CD14-positive monocyte (primary cell): ENCODE data around the gene EARS2. TPM values are rescaled to one million over a fixed set of nuclear protein-coding genes. Genes with fewer than 3 reads are reported as not detected.

Experiments used
- DNase-seq, 3 donors: peaks; one replicate each; pipeline ENCODE4 v3.0.0-alpha.2; 2011 to 2022
- H2AFZ ChIP-seq: 2 replicates; pipeline ENCODE4 v1.6.0; 2012; ENCODE audit warnings: mild to moderate bottlenecking, low read depth, low read length, inconsistent platforms; ENCODE audit not compliant: insufficient read depth, poor library complexity, severe bottlenecking
- H3K27ac ChIP-seq, 2 donors: 1 replicate in 1 of 2; 2 replicates in 1 of 2; pipeline ENCODE4 v1.5.1; 2012 to 2013; ENCODE audit warnings: low read length in 2 of 2, control low read depth in 1 of 2, inconsistent platforms in 1 of 2, low read depth in 1 of 2, mild to moderate bottlenecking in 1 of 2
- H3K27me3 ChIP-seq, 2 donors: one replicate each; pipeline versions ENCODE4 v1.6.0 to v1.6.1; 2011 to 2013; ENCODE audit warnings: low read length in 2 of 2; ENCODE audit not compliant: control insufficient read depth in 2 of 2, insufficient read depth in 2 of 2
- H3K36me3 ChIP-seq, 2 donors: replicated peaks in 1 of 2; 1 replicate in 1 of 2; 2 replicates in 1 of 2; pipeline versions ENCODE4 v1.5.1 to v1.6.1; 2012 to 2013; ENCODE audit warnings: low read length in 2 of 2, control low read depth in 1 of 2, inconsistent platforms in 1 of 2, mild to moderate bottlenecking in 1 of 2; ENCODE audit not compliant: insufficient read depth in 2 of 2, control insufficient read depth in 1 of 2
- H3K4me1 ChIP-seq, 2 donors: 1 replicate in 1 of 2; 2 replicates in 1 of 2; pipeline versions ENCODE4 v1.5.1 to v1.6.1; 2012 to 2013; ENCODE audit warnings: low read length in 2 of 2, control low read depth in 1 of 2, inconsistent platforms in 1 of 2, mild to moderate bottlenecking in 1 of 2, moderate library complexity in 1 of 2; ENCODE audit not compliant: insufficient read depth in 2 of 2, control insufficient read depth in 1 of 2
- H3K4me2 ChIP-seq: replicated peaks from 2 replicates; pipeline ENCODE3; 2012; ENCODE audit warnings: low read length, moderate library complexity, mild to moderate bottlenecking; ENCODE audit not compliant: poor library complexity, severe bottlenecking; ENCODE audit errors: extremely low read depth
- H3K4me3 ChIP-seq, 3 experiments: fragments of 200-600 bp in 1 of 3; sonication (generic) in 1 of 3; replicated peaks in 1 of 3; 1 replicate in 2 of 3; 2 replicates in 1 of 3; pipeline ENCODE4 v1.5.1; 2011 to 2013; ENCODE audit warnings: low read length in 3 of 3, mild to moderate bottlenecking in 3 of 3, control low read depth in 2 of 3, low read depth in 2 of 3, inconsistent platforms in 1 of 3, moderate library complexity in 1 of 3
- H3K79me2 ChIP-seq: 2 replicates; pipeline ENCODE4 v1.6.0; 2012; ENCODE audit warnings: mild to moderate bottlenecking, control low read depth, inconsistent platforms, low read length, moderate library complexity; ENCODE audit not compliant: insufficient read depth
- H3K9ac ChIP-seq: 2 replicates; pipeline ENCODE4 v1.6.0; 2017; ENCODE audit warnings: low read length, mild to moderate bottlenecking; ENCODE audit not compliant: insufficient read depth, poor library complexity, severe bottlenecking
- H3K9me3 ChIP-seq, 2 donors: replicated peaks in 1 of 2; 1 replicate in 1 of 2; 2 replicates in 1 of 2; pipeline versions ENCODE4 v1.5.1 to v1.6.1; 2012 to 2013; ENCODE audit warnings: low read length in 2 of 2, control low read depth in 1 of 2; ENCODE audit not compliant: control insufficient read depth in 1 of 2, insufficient read depth in 1 of 2
- H4K20me1 ChIP-seq: 2 replicates; pipeline ENCODE4 v1.6.0; 2012; ENCODE audit warnings: mild to moderate bottlenecking, low read length, control low read depth, moderate library complexity; ENCODE audit not compliant: insufficient read depth
- H3K27ac Mint-ChIP-seq, 7 donors: one replicate each; pipeline ENCODE4 v1.8.0; 2020; ENCODE audit warnings: mild to moderate bottlenecking in 7 of 7, mixed read lengths in 7 of 7, moderate library complexity in 6 of 7, inconsistent platforms in 2 of 7
- H3K27me3 Mint-ChIP-seq, 3 donors: one replicate each; pipeline ENCODE4 v1.8.0; 2021 to 2022; ENCODE audit warnings: low read depth in 3 of 3, mild to moderate bottlenecking in 3 of 3, mixed read lengths in 3 of 3, moderate library complexity in 3 of 3, inconsistent platforms in 1 of 3
- H3K36me3 Mint-ChIP-seq, 2 donors: one replicate each; pipeline ENCODE4 v1.8.0; 2020; ENCODE audit warnings: mixed read lengths in 2 of 2, inconsistent platforms in 1 of 2, mild to moderate bottlenecking in 1 of 2
- H3K4me1 Mint-ChIP-seq: one replicate; pipeline ENCODE4 v1.8.0; 2020; ENCODE audit warnings: mild to moderate bottlenecking, mixed read lengths
- H3K4me3 Mint-ChIP-seq, 2 donors: one replicate each; pipeline ENCODE4 v1.8.0; 2020; ENCODE audit warnings: mild to moderate bottlenecking in 2 of 2, mixed read lengths in 2 of 2, moderate library complexity in 1 of 2
- H3K9me3 Mint-ChIP-seq, 7 donors: one replicate each; pipeline ENCODE4 v1.8.0; 2020 to 2022; ENCODE audit warnings: mixed read lengths in 7 of 7, mild to moderate bottlenecking in 6 of 7, moderate library complexity in 6 of 7, inconsistent platforms in 2 of 7
- CTCF ChIP-seq: fragments of 200-600 bp; IDR thresholded peaks from one replicate; pipeline ENCODE4 v1.8.0; 2022; ENCODE audit warnings: antibody characterized with exemption, mild to moderate bottlenecking
- WGBS: methylation state at CpG from one replicate; pipeline ENCODE4 v1.1.5; 2013; ENCODE audit warnings: missing lambda C conversion rate; ENCODE audit not compliant: insufficient coverage; 5-methylcytosine and 5-hydroxymethylcytosine counted together
- intact Hi-C, 2 donors: fragments of 100-400 bp; cut with micrococcal nuclease; formaldehyde crosslinking; loops; one replicate each; pipeline versions ENCODE4 v1.15.0 to v1.15.1; 2023
- polyA plus RNA-seq, 3 donors: library from polyadenylated mRNA; depleted of rRNA in 1 of 3; unstranded in 2 of 3; stranded (reverse) in 1 of 3; fragments of 300-500 nt in 2 of 3; fragments of >200 nt in 1 of 3; fragmentation: Illumina TruSeq in 2 of 3; gene quantifications; 1 replicate in 2 of 3; 2 replicates in 1 of 3; pipeline ENCODE4 v1.2.3, GENCODE V29; 2012 to 2021

EARS2 gene
- polyA plus RNA-seq, 3 donors = 2.9 to 4.7 (median 4.2) TPM

DNA sequence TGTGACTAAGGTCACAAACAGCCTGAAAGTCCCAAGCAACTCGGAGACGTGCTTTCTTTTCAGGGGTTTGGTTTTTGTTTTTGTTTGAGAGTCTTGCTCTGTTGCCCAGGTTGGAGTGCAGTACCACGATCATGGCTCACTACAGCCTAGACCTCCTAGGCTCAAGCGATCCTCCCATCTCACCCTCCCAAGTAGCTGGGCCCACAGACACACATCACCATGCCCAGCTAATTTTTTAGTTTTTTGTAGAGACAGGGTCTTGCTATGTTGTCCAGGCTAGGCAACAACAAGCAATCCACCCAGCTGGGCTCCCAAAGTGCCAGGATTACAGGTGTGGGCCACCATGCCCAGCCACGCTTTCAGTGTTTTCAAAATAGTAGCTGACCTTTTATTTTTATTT lies 27.1 kb downstream of the EARS2 start:
- Histone ChIP-seq H3K4me1 (peaks cover 23 to 26% of the 10 kb centered on the region in 2 donors), H3K79me2 (no peaks in the 10 kb centered on the region), H3K4me3 (no peak overlapping the region), H3K4me2 (no peak overlapping the region), H2AFZ (no peak overlapping the region), H3K27me3 (no peaks in the 10 kb centered on the region), H3K36me3 (peaks cover 20 to 51% of the 10 kb centered on the region in 2 donors), H3K27ac (peak overlapping the region in 1 of 2 donors; percentile 70), H3K9me3 (no peaks in the 10 kb centered on the region), H4K20me1 (no peaks in the 10 kb centered on the region), H3K9ac (no peak overlapping the region)
- peaks cover 30% of the 10 kb centered on the region for H3K4me1 Mint-ChIP-seq
- DNase-seq = no peak
- no peak overlapping the region for H3K4me3 Mint-ChIP-seq
- intact Hi-C loops = no loop called here
- no peaks in the 10 kb centered on the region for H3K9me3 Mint-ChIP-seq
- H3K27ac Mint-ChIP-seq = peak overlapping the region in 3 of 7 donors; percentile 8 to 80 (median 63)
- peaks cover 34 to 53% of the 10 kb centered on the region in 2 donors for H3K36me3 Mint-ChIP-seq
- TF ChIP-seq CTCF = no peak
- WGBS = 80% methylated on average over 1 of the region's 5 CpGs
- H3K27me3 Mint-ChIP-seq = no peaks in the 10 kb centered on the region

DNA sequence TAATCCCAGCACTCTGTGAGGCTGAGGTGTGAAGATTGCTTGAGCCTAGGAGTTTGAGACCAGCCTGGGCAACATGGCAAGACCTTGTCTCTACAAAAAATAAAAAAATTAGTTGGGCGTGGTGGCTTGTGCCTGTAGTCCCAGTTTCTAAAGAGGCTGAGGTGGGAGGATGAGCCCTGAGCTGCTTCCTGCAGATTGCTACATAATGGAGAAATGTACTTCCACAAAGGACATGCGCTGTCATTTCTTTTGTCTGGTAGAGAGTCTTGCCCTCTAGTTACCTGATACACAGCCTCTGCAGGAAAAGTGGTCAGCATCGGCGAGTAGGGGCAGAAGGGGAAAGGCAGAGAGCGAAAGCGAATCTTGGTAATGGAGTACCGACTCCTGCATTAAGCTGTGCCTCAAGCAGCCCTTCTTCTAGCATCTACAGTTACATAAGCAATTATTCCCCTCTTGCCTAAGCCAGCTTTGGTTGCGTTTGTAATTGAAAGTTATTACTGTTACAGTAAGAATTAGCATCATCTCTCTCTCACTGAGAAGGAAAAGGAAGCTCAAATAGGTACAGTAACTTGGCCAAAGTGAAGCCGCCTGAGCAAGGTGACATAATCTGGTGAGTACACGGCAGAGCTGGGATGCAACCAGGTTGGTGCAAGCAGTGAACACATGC lies 28.4 kb downstream of the EARS2 start:
- Histone ChIP-seq H3K4me3 (peak overlapping the region in 1 of 3 experiments; percentile 34), H3K27ac (peak overlapping the region; percentile 54 to 70), H3K9ac (peak overlapping the region; percentile 36), H3K9me3 (no peaks in the 10 kb centered on the region), H3K27me3 (no peaks in the 10 kb centered on the region), H2AFZ (peak overlapping the region; percentile 60), H4K20me1 (no peaks in the 10 kb centered on the region), H3K4me1 (peaks cover 28 to 32% of the 10 kb centered on the region in 2 donors), H3K4me2 (peak overlapping the region; percentile 39), H3K36me3 (peaks cover 9 to 49% of the 10 kb centered on the region in 2 donors), H3K79me2 (no peaks in the 10 kb centered on the region)
- peak overlapping the region; percentile 51 to 59 for H3K4me3 Mint-ChIP-seq
- H3K36me3 Mint-ChIP-seq = peaks cover 30 to 51% of the 10 kb centered on the region in 2 donors
- DNase-seq = peak in 1 of 3 donors; percentile 17
- WGBS = 22% methylated on average over 3 of the region's 10 CpGs
- H3K27ac Mint-ChIP-seq = peak overlapping the region; percentile 82 to 90 (median 85)
- H3K4me1 Mint-ChIP-seq = peaks cover 35% of the 10 kb centered on the region
- no peaks in the 10 kb centered on the region for H3K27me3 Mint-ChIP-seq
- intact Hi-C loops = no loop called here
- H3K9me3 Mint-ChIP-seq = no peaks in the 10 kb centered on the region
- TF ChIP-seq CTCF = no peak
